Heart right ventricle (tissue), 16 donors: ENCODE measurements around the gene SLC13A5. TPM values are rescaled to one million over a fixed set of nuclear protein-coding genes. Genes with fewer than 3 reads are reported as not detected.

ENCODE experiments used
- ATAC-seq, 8 donors: fragments of 200-7000 bp; cut with Tn5 transposase; one replicate each; pipeline ENCODE4 v1.9.1; 2020; ENCODE audit warnings: mild to moderate bottlenecking in 8 of 8, moderate library complexity in 8 of 8, moderate number of reproducible peaks in 1 of 8
- DNase-seq, 2 donors: peaks; one replicate each; pipeline ENCODE4 v3.0.0-alpha.2; 2020
- H3K27ac ChIP-seq, 10 donors: fragments of 200-600 bp; sonication (generic) in 2 of 10; one replicate each; pipeline versions ENCODE4 v1.5.0 to v1.8.0; 2020 to 2022; ENCODE audit warnings: mild to moderate bottlenecking in 3 of 10
- H3K27me3 ChIP-seq, 7 donors: fragments of 200-600 bp; one replicate each; pipeline ENCODE4 v1.8.0; 2021 to 2022; ENCODE audit warnings: mild to moderate bottlenecking in 2 of 7
- H3K36me3 ChIP-seq, 9 donors: fragments of 200-600 bp; sonication (generic) in 1 of 9; one replicate each; pipeline versions ENCODE4 v1.5.0 to v1.8.0; 2020 to 2022; ENCODE audit warnings: mild to moderate bottlenecking in 2 of 9
- H3K4me1 ChIP-seq, 9 donors: fragments of 200-600 bp; sonication (generic) in 1 of 9; one replicate each; pipeline versions ENCODE4 v1.5.0 to v1.8.0; 2020 to 2022; ENCODE audit warnings: mild to moderate bottlenecking in 4 of 9
- H3K4me3 ChIP-seq, 10 donors: fragments of 200-600 bp; sonication (generic) in 2 of 10; one replicate each; pipeline versions ENCODE4 v1.5.0 to v1.8.0; 2020 to 2022; ENCODE audit warnings: mild to moderate bottlenecking in 7 of 10, moderate library complexity in 2 of 10
- H3K9me3 ChIP-seq, 11 donors: fragments of 200-600 bp in 10 of 11; sonication (generic) in 2 of 11; one replicate each; pipeline versions ENCODE4 v1.5.0 to v1.8.0; 2013 to 2022; ENCODE audit warnings: mild to moderate bottlenecking in 2 of 11, control low read depth in 1 of 11, moderate library complexity in 1 of 11
- CTCF ChIP-seq, 9 donors: fragments of 200-600 bp; sonication (generic) in 2 of 9; IDR thresholded peaks; one replicate each; pipeline versions ENCODE4 v1.5.0 to v1.8.0; 2021 to 2022; ENCODE audit warnings: antibody characterized with exemption in 9 of 9, mild to moderate bottlenecking in 5 of 9, moderate library complexity in 1 of 9
- WGBS, 2 donors: extraction: QIAGEN DNeasy Blood & Tissue Kit; methylation state at CpG; one replicate each; pipeline ENCODE4 v1.1.7; 2013; ENCODE audit warnings: inconsistent platforms in 1 of 2; 5-methylcytosine and 5-hydroxymethylcytosine counted together
- intact Hi-C, 10 donors: fragments of 100-400 bp; cut with DNase I; formaldehyde crosslinking; loops; one replicate each; pipeline versions ENCODE4 v1.11.1 to v1.14.2; 2022
- polyA plus RNA-seq, 2 donors: library from polyadenylated mRNA; stranded (reverse); fragments of 200-250 nt; gene quantifications; one replicate each; pipeline ENCODE4 v1.2.3, GENCODE V29; 2013
- total RNA-seq, 10 donors: library from RNA; stranded (reverse); fragmentation: NEBNext Ultra II Directional in 3 of 10; extraction: Animal tissue kit (Norgen Biotek cat#: 25700) in 3 of 10; gene quantifications; one replicate each; pipeline versions ENCODE4 v1.2.1 to v1.2.4, GENCODE V29; 2021 to 2023
- donor health status: Arrhythmogenic right ventricular cardiomyopathy.
- donor health status: ischemic (EF 13 %, LVEDD 7.1; RV severe dilation, severe dysfunction).
- donor health status: healthy with polysubstance abuse.
- donor health status: DM: no; HTN: yes; CAD: no.
- donor health status: DM: no; HTN: no; CAD: no.
- donor health status: ischemic (EF 25% LVEDD 6.9; RV normal size, moderate dysfunction).
- donor health status: ischemic (EF 25% LVEDD 5.7; RV mildly dilated, moderate dysfunction).
- donor health status: healthy.
- donor health status: DM: yes; HTN: yes; CAD: no.
- donor health status: Ischemic cardiomyopathy.
- donor health status: ischemic (EF 35%, LVEDD 5.7; RV mildly dilated, moderate dysfunction).
- donor health status: nonischemic (EF 11% LVEDD 7.7; RV severe dilation, severe dysfunction).
- donor health status: DM: yes; HTN: yes; CAD: no.
- donor health status: PGD.
- donor health status: ischemic (EF 29% LVEDD 5.4; RV normal size, mild dysfunction).
- donor health status: nonischemic (EF 23%, LVEDD 6.1; RV moderate dilation, normal function).

Gene SLC13A5
- total and polyA plus RNA-seq, 12 donors, result 0.03 to 0.36 (median 0.17) TPM; not detected in 9

GRCh38 chr17:6674586-6674985, 38.6 kb downstream of the SLC13A5 start:
- intact Hi-C loops, result loop anchor here in 1 of 10 donors (10.0 kb wide), 1 partner anchor 160 kb away; the partner anchor contains the start of gene TEKT1
- H3K9me3 ChIP-seq, result no peaks in the 10 kb centered on the region
- no peak for DNase-seq
- H3K4me3 ChIP-seq, result no peak overlapping the region
- H3K27me3 ChIP-seq, result peaks cover 4 to 48% (median 34%) of the 10 kb centered on the region in 7 donors
- no peaks in the 10 kb centered on the region for H3K4me1 ChIP-seq
- no peaks in the 10 kb centered on the region for H3K36me3 ChIP-seq
- 92 to 93% methylated on average over 13 of the region's 13 CpGs for WGBS, 2 donors
- ATAC-seq, result no peak
- TF ChIP-seq CTCF (IDR thresholded peaks at IDR 0.05), result no peak
- H3K27ac ChIP-seq, result no peak overlapping the region

- H3K36me3 ChIP-seq, result no peaks in the 10 kb centered on the region
- no peak overlapping the region for H3K4me3 ChIP-seq
- DNase-seq, result no peak
- intact Hi-C loops, result loop anchor here in 1 of 10 donors (10.0 kb wide), 1 partner anchor 163 kb away; the partner anchor contains the start of gene TEKT1
- no peak overlapping the region for H3K27ac ChIP-seq
- no peaks in the 10 kb centered on the region for H3K4me1 ChIP-seq
- H3K9me3 ChIP-seq, result no peaks in the 10 kb centered on the region
- TF ChIP-seq CTCF (IDR thresholded peaks at IDR 0.05), result no peak
- WGBS, 2 donors, result 79 to 84% methylated on average over 7 of the region's 7 CpGs
- peaks cover 0 to 40% (median 20%) of the 10 kb centered on the region in 7 donors for H3K27me3 ChIP-seq
- ATAC-seq, result no peak
These were observed 41.7 kb downstream of the SLC13A5 start for GRCh38 chr17:6671431-6671830.

- peaks cover 0 to 4% (median 0%) of the 10 kb centered on the region in 9 donors for H3K4me1 ChIP-seq
- H3K27me3 ChIP-seq, result peaks cover 0 to 40% (median 20%) of the 10 kb centered on the region in 7 donors
- intact Hi-C loops, result loop anchor here in 1 of 10 donors (10.0 kb wide), 1 partner anchor 164 kb away; the partner anchor contains the start of gene TEKT1
- H3K36me3 ChIP-seq, result no peaks in the 10 kb centered on the region
- DNase-seq, result no peak
- ATAC-seq, result no peak
- no peaks in the 10 kb centered on the region for H3K9me3 ChIP-seq
- WGBS, 2 donors, result 76 to 90% methylated on average over 6 of the region's 6 CpGs
- H3K27ac ChIP-seq, result no peak overlapping the region
- no peak overlapping the region for H3K4me3 ChIP-seq
- no peak for TF ChIP-seq CTCF (IDR thresholded peaks at IDR 0.05)
These were observed 42.2 kb downstream of the SLC13A5 start for GRCh38 chr17:6670999-6671398.

GRCh38 chr17:6670571-6670970, 42.6 kb downstream of the SLC13A5 start:
- WGBS, 2 donors, result 91 to 93% methylated on average over 8 of the region's 8 CpGs

More at GRCh38 chr17:6670571-6670970, 42.6 kb downstream of the SLC13A5 start:
- TF ChIP-seq CTCF (IDR thresholded peaks at IDR 0.05), result no peak
- Histone ChIP-seq H3K9me3 (no peaks in the 10 kb centered on the region), H3K4me1 (peaks cover 0 to 6% (median 0%) of the 10 kb centered on the region in 9 donors), H3K27me3 (peaks cover 0 to 39% (median 20%) of the 10 kb centered on the region in 7 donors), H3K4me3 (no peak overlapping the region), H3K27ac (no peak overlapping the region), H3K36me3 (no peaks in the 10 kb centered on the region)
- ATAC-seq (no peak), DNase-seq (no peak)
- intact Hi-C loops, result loop anchor here in 1 of 10 donors (10.0 kb wide), 1 partner anchor 164 kb away; the partner anchor contains the start of gene TEKT1
